Esophagus muscularis mucosa (tissue), 3 donors: ENCODE measurements around the gene SLC17A3.

Experiments
- POLR2A ChIP-seq: fragments of 450-650 bp; IDR thresholded peaks from one replicate; pipeline ENCODE4 v1.6.1; 2017; ENCODE audit warnings: antibody characterized with exemption, moderate library complexity, mild to moderate bottlenecking, low read depth
- TF ChIP-seq, protein P1 (sequence below), 3 experiments: fragments of 200-600 bp in 2 of 3; fragments of 450-650 bp in 1 of 3; sonication (generic) in 2 of 3; IDR thresholded peaks; one replicate each; pipeline ENCODE4 v1.5.1; 2017 to 2019; ENCODE audit warnings: antibody characterized with exemption in 3 of 3, mild to moderate bottlenecking in 2 of 3, moderate library complexity in 1 of 3

DNA sequence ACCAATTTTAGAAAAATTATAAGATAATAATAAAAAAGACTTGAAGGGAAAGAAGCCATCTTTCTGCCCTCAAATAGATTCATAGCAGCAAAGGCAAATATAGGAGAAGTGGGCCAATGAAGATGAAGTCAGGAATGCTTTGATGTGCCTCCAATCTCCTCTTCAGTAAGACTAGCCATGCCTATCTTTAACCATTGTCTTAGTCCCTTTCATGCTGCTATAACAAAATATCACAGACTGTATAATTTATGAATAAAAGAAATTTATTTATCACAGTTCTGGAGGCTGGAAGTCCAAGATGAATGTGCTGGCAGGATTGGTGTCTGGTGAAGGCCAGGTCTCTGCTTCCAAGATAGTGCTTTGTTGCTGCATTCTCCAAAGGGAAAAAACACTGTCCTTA lies 18.8 kb upstream of the SLC17A3 start:
- TF ChIP-seq, protein P1, sequence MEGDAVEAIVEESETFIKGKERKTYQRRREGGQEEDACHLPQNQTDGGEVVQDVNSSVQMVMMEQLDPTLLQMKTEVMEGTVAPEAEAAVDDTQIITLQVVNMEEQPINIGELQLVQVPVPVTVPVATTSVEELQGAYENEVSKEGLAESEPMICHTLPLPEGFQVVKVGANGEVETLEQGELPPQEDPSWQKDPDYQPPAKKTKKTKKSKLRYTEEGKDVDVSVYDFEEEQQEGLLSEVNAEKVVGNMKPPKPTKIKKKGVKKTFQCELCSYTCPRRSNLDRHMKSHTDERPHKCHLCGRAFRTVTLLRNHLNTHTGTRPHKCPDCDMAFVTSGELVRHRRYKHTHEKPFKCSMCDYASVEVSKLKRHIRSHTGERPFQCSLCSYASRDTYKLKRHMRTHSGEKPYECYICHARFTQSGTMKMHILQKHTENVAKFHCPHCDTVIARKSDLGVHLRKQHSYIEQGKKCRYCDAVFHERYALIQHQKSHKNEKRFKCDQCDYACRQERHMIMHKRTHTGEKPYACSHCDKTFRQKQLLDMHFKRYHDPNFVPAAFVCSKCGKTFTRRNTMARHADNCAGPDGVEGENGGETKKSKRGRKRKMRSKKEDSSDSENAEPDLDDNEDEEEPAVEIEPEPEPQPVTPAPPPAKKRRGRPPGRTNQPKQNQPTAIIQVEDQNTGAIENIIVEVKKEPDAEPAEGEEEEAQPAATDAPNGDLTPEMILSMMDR (IDR thresholded peaks at IDR 0.05) = no peak
- no peak for TF ChIP-seq POLR2A
